ENCODE data around the gene DNAJC27. TPM values are rescaled to one million over a fixed set of nuclear protein-coding genes. Genes with fewer than 3 reads are reported as not detected.

The DNAJC27 gene
- total and polyA plus RNA-seq, 9 of the 15 experiments (the other 6 are each of a cell fraction or from before 2014, with no cell fraction given), result 0.53 to 5.9 (median 3.0) TPM

DNA sequence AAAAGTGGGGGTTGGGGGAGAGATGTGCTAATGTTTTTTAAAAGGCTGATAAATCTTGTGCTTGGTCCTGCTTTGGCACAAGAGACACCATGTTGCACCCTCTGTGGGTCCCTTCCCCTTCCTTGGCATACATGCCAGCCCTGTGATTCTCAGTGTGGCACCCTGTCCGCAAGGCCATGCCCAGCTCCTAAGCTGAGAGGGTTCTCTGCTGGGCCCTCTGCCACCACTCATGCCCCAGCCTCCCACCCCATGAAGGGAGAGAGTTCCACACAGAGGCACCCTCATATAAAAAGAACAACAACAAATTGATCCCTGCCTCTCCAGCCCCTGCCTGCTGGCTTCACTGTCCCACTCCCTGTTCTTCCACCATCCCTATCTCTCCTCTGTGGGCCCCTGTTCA lies 49.2 kb downstream of the DNAJC27 start:
- Histone ChIP-seq H3K9ac (ENCODE audit: insufficient read depth in 1 of 2, low read depth in 2 of 2, low read length in 2 of 2) (no peak overlapping the region; a peak in 1 of 4 replicates), H3K36me3 (ENCODE audit: control insufficient read depth, insufficient read depth, low read length) (peaks cover 12% of the 10 kb centered on the region; the same call in 2 of the 3 replicates), H2AFZ (ENCODE audit: low read depth, low read length) (no peak overlapping the region), H3K27me3 (ENCODE audit: control insufficient read depth in 2 of 2, insufficient read depth in 2 of 2, low read length in 2 of 2) (no peaks in the 10 kb centered on the region), H3K4me3 (no peak overlapping the region), H3K4me1 (replicated peaks in 1 of 2; ENCODE audit: control insufficient read depth in 2 of 2, insufficient read depth in 2 of 2, low read length in 2 of 2) (peaks cover 27 to 54% of the 10 kb centered on the region in 2 experiments; a peak in 4 of 5 replicates), H3K79me2 (ENCODE audit: control insufficient read depth, insufficient read depth, low read length) (peaks cover 20% of the 10 kb centered on the region), H3K9me3 (replicated peaks; ENCODE audit: control insufficient read depth, insufficient read depth, low read depth, low read length) (no peaks in the 10 kb centered on the region), H3K27ac (ENCODE audit: extremely low read depth, low read depth, low read length) (no peak overlapping the region), H3K9me1 (ENCODE audit: control insufficient read depth, insufficient read depth, low read length) (peaks cover 5% of the 10 kb centered on the region), H4K20me1 (replicated peaks; ENCODE audit: control insufficient read depth, insufficient read depth, low read length) (peaks cover 6% of the 10 kb centered on the region), H3K4me2 (ENCODE audit: insufficient read depth, low read length) (no peak overlapping the region)
- in situ Hi-C loops (cut with MboI), result no loop called here
- DNase-seq (ENCODE audit: extremely low read depth in 1 of 4, low spot score in 3 of 4) (no peak), FAIRE-seq (no peak), ATAC-seq (no peak)
- no TSS peak for BruUV-seq (replicated peaks)
- 80% methylated on average over 1 of the region's 1 CpG for WGBS (ENCODE audit: insufficient coverage, low coverage, missing lambda C conversion rate)
- no peak for TF ChIP-seq ZFP1 (CRISPR knock-in tag; IDR thresholded peaks at IDR 0.05)
- no peak for TF ChIP-seq CBX5 (IDR thresholded peaks at IDR 0.05; ENCODE audit: borderline replicate concordance, low read depth)
- TF ChIP-seq POU5F1 (IDR thresholded peaks at IDR 0.05; ENCODE audit: borderline replicate concordance, low read depth, low read length, partially characterized antibody), result no peak
- TF ChIP-seq ZNF584 (CRISPR knock-in tag; IDR thresholded peaks at IDR 0.05; ENCODE audit: low read depth), result no peak
- TF ChIP-seq, protein P1, sequence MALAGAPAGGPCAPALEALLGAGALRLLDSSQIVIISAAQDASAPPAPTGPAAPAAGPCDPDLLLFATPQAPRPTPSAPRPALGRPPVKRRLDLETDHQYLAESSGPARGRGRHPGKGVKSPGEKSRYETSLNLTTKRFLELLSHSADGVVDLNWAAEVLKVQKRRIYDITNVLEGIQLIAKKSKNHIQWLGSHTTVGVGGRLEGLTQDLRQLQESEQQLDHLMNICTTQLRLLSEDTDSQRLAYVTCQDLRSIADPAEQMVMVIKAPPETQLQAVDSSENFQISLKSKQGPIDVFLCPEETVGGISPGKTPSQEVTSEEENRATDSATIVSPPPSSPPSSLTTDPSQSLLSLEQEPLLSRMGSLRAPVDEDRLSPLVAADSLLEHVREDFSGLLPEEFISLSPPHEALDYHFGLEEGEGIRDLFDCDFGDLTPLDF (CRISPR knock-in tag; IDR thresholded peaks at IDR 0.05), result no peak
- TF ChIP-seq CSDE1 (IDR thresholded peaks at IDR 0.05), result no peak
- no peak for TF ChIP-seq FOXP1 (CRISPR knock-in tag; IDR thresholded peaks at IDR 0.05)
- no peak for TF ChIP-seq ZNF695 (CRISPR knock-in tag; IDR thresholded peaks at IDR 0.05)
- no peak for TF ChIP-seq MCM2 (IDR thresholded peaks at IDR 0.05; ENCODE audit: low read depth)
- TF ChIP-seq, protein P2, sequence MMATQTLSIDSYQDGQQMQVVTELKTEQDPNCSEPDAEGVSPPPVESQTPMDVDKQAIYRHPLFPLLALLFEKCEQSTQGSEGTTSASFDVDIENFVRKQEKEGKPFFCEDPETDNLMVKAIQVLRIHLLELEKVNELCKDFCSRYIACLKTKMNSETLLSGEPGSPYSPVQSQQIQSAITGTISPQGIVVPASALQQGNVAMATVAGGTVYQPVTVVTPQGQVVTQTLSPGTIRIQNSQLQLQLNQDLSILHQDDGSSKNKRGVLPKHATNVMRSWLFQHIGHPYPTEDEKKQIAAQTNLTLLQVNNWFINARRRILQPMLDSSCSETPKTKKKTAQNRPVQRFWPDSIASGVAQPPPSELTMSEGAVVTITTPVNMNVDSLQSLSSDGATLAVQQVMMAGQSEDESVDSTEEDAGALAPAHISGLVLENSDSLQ (IDR thresholded peaks at IDR 0.05), result no peak
- TF ChIP-seq ZNF324 (CRISPR knock-in tag; IDR thresholded peaks at IDR 0.05), result no peak
- no peak for TF ChIP-seq CBFA2T2 (conservative IDR thresholded peaks at IDR 0.05)
- intact Hi-C loops (cut with micrococcal nuclease), result loop anchor here (5.0 kb wide), 1 partner anchor 50 kb away; the partner anchor contains the start of gene DNAJC27
- CTCF ChIA-PET (ENCODE audit: low intra/inter-chr PET ratio), result no interaction called here
- POLR2A ChIA-PET, result no interaction called here

Data from K562 (cell line).